K562 (cell line): ENCODE results near the gene SIRT2. TPM values are rescaled to one million over a fixed set of nuclear protein-coding genes. Genes with fewer than 3 reads are reported as not detected.

Experiments used
- ATF4 ChIP-seq: fragments of 450-650 bp; formaldehyde crosslinking; IDR thresholded peaks from 2 replicates; pipeline ENCODE4 v1.4.0; 2022; ENCODE audit warnings: mild to moderate bottlenecking, moderate library complexity
- ATF7 ChIP-seq: fragments of 450-650 bp; IDR thresholded peaks from 2 replicates; pipeline ENCODE4 v1.7.1; 2014; ENCODE audit warnings: mild to moderate bottlenecking, moderate library complexity
- BRCA1 ChIP-seq, 2 experiments: fragments of 450-650 bp in 1 of 2; sonication (generic) in 1 of 2; formaldehyde crosslinking in 1 of 2; IDR thresholded peaks; 2 replicates each; pipeline versions ENCODE4 v1.5.0 to v1.6.1; 2017 to 2020; ENCODE audit warnings: mild to moderate bottlenecking in 1 of 2, missing genetic modification reagents in 1 of 2
- CEBPG ChIP-seq, 3 experiments: fragments of 200-800 bp in 1 of 3; sonication (Bioruptor generic) in 1 of 3; sonication (generic) in 1 of 3; formaldehyde crosslinking in 1 of 3; IDR thresholded peaks in 2 of 3; conservative IDR thresholded peaks in 1 of 3; 2 replicates each; pipeline versions ENCODE4 v1.6.1 to v1.8.0; 2016 to 2022; ENCODE audit warnings: missing compliant biosample characterization in 2 of 3, missing genetic modification characterization in 2 of 3, mild to moderate bottlenecking in 1 of 3, missing genetic modification reagents in 1 of 3
- CHCHD3 ChIP-seq: fragments of 250-450 bp; sonication (Bioruptor Pico); IDR thresholded peaks from 2 replicates; pipeline ENCODE4 v2.1.2; 2022; ENCODE audit warnings: mild to moderate bottlenecking
- ETV6 ChIP-seq, 3 experiments: fragments of 150-350 bp in 1 of 3; sonication (generic) in 1 of 3; formaldehyde crosslinking in 1 of 3; IDR thresholded peaks; 2 replicates each; pipeline versions ENCODE4 v1.6.1 to v1.8.0; 2014 to 2022; ENCODE audit warnings: borderline replicate concordance in 2 of 3, low read depth in 2 of 3, antibody characterized with exemption in 1 of 3, low read length in 1 of 3, mild to moderate bottlenecking in 1 of 3, missing genetic modification reagents in 1 of 3
- EZH2 ChIP-seq: IDR thresholded peaks from 2 replicates; pipeline ENCODE4 v1.6.1; 2012; ENCODE audit warnings: low read depth, mild to moderate bottlenecking, inconsistent platforms, low read length, borderline replicate concordance
- HCFC1 ChIP-seq: IDR thresholded peaks from 2 replicates; pipeline ENCODE4 v1.6.1; 2012; ENCODE audit warnings: low read depth, low read length, improper control_type of control experiment
- HMG20A ChIP-seq: fragments of 450-650 bp; formaldehyde crosslinking; conservative IDR thresholded peaks from 2 replicates; pipeline ENCODE4 v1.4.0; 2020; ENCODE audit warnings: mild to moderate bottlenecking, mixed read lengths
- HNRNPH1 ChIP-seq: fragments of 200-400 bp; formaldehyde crosslinking; optimal IDR thresholded peaks from 2 replicates; pipeline ENCODE3; 2017; ENCODE audit warnings: low read depth, mild to moderate bottlenecking, low read length, moderate library complexity
- MYBL2 ChIP-seq, 2 experiments: fragments of 450-650 bp in 1 of 2; sonication (generic) in 1 of 2; formaldehyde crosslinking in 1 of 2; IDR thresholded peaks; 2 replicates each; pipeline versions ENCODE4 v1.6.1 to v1.8.1; 2017 to 2022; ENCODE audit warnings: borderline replicate concordance in 1 of 2, inconsistent platforms in 1 of 2, low read depth in 1 of 2, mild to moderate bottlenecking in 1 of 2, missing genetic modification reagents in 1 of 2, moderate library complexity in 1 of 2
- MYC ChIP-seq, 2 experiments: fragments of 250-450 bp in 1 of 2; sonication (Bioruptor Pico) in 1 of 2; IDR thresholded peaks; 2 replicates each; pipeline versions ENCODE4 v1.5.1 to v1.6.1; 2012 to 2021; ENCODE audit warnings: low read depth in 2 of 2, borderline replicate concordance in 1 of 2, improper control_type of control experiment in 1 of 2, low read length in 1 of 2, mild to moderate bottlenecking in 1 of 2, moderate library complexity in 1 of 2
- POLR2AphosphoS2 ChIP-seq: IDR thresholded peaks from 2 replicates; pipeline ENCODE4 v1.6.1; 2012; ENCODE audit warnings: low read length, improper control_type of control experiment
- RBM14 ChIP-seq: fragments of 200-400 bp; formaldehyde crosslinking; IDR thresholded peaks from 2 replicates; pipeline ENCODE4 v1.6.1; 2018; ENCODE audit warnings: low read depth, mild to moderate bottlenecking, low read length, moderate library complexity, borderline replicate concordance; ENCODE audit not compliant: insufficient read depth
- SIN3A ChIP-seq, 2 experiments: fragments of 150-350 bp in 1 of 2; IDR thresholded peaks; 2 replicates each; pipeline ENCODE4 v1.6.1; 2011 to 2016; ENCODE audit warnings: borderline replicate concordance in 2 of 2, low read depth in 2 of 2, low read length in 2 of 2, mild to moderate bottlenecking in 2 of 2, moderate library complexity in 2 of 2; ENCODE audit not compliant: control insufficient read depth in 1 of 2
- WHSC1 ChIP-seq: IDR thresholded peaks from one replicate; pipeline ENCODE4 v1.6.1; 2012; ENCODE audit warnings: low read length, control low read depth, inconsistent platforms
- ZBTB17 ChIP-seq: fragments of 450-650 bp; formaldehyde crosslinking; IDR thresholded peaks from 2 replicates; pipeline ENCODE4 v1.4.0; 2020; ENCODE audit warnings: mild to moderate bottlenecking
- ZBTB7A ChIP-seq: IDR thresholded peaks from 2 replicates; pipeline ENCODE4 v1.6.1; 2011; ENCODE audit warnings: low read depth, mild to moderate bottlenecking, low read length, moderate library complexity, borderline replicate concordance; ENCODE audit not compliant: control insufficient read depth
- ZNF23 ChIP-seq: fragments of 250-450 bp; sonication (Bioruptor Pico); IDR thresholded peaks from 2 replicates; pipeline ENCODE4 v1.4.0; 2020; ENCODE audit warnings: mild to moderate bottlenecking
- ZNF232 ChIP-seq: sonication (generic); formaldehyde crosslinking; IDR thresholded peaks from 2 replicates; pipeline ENCODE4 v1.8.0; 2022; ENCODE audit warnings: mild to moderate bottlenecking, missing genetic modification reagents
- ZNF408 ChIP-seq: fragments of 250-450 bp; sonication (Bioruptor Pico); IDR thresholded peaks from 2 replicates; pipeline ENCODE4 v1.4.0; 2020; ENCODE audit warnings: low read depth, mild to moderate bottlenecking, moderate library complexity
- ZNF584 ChIP-seq: fragments of 200-800 bp; sonication (Bioruptor generic); IDR thresholded peaks from 2 replicates; pipeline ENCODE4 v1.6.1; 2016; ENCODE audit warnings: low read depth, mild to moderate bottlenecking, missing genetic modification characterization, missing compliant biosample characterization
- ZNF586 ChIP-seq: fragments of 450-650 bp; formaldehyde crosslinking; conservative IDR thresholded peaks from 2 replicates; pipeline ENCODE4 v1.4.0; 2020; ENCODE audit warnings: mild to moderate bottlenecking, moderate library complexity
- ZNF644 ChIP-seq: fragments of 200-800 bp; sonication (Bioruptor generic); IDR thresholded peaks from 2 replicates; pipeline ENCODE4 v1.6.1; 2016; ENCODE audit warnings: low read depth, missing genetic modification characterization, missing compliant biosample characterization
- polyA plus RNA-seq, 8 experiments: library from polyadenylated mRNA; depleted of rRNA in 4 of 8; stranded (reverse) in 5 of 8; unstranded in 3 of 8; fragments of >200 nt; fragmentation: Nextera tagmentation in 2 of 8; fragmentation: Illumina TruSeq in 1 of 8; extraction: Ambion mirVana in 2 of 8; extraction: Trizol in 1 of 8; gene quantifications; 2 replicates each; pipeline versions ENCODE4 v1.2.1 to v1.2.3, GENCODE V29; 2011 to 2014; ENCODE audit warnings: inconsistent platforms in 1 of 8, missing spikeins in 1 of 8
- total RNA-seq, 7 experiments: library from RNA; depleted of rRNA in 6 of 7; stranded (reverse); fragments of >200 nt in 6 of 7; fragmentation: Illumina TruSeq in 2 of 7; extraction: Trizol in 2 of 7; gene quantifications; 2 replicates each; pipeline versions ENCODE4 v1.2.1 to v1.2.3, GENCODE V29; 2011 to 2021; ENCODE audit warnings: low replicate concordance in 1 of 7
- TF ChIP-seq, protein P1 (sequence below): sonication (generic); formaldehyde crosslinking; IDR thresholded peaks from 2 replicates; pipeline ENCODE4 v1.8.0; 2023; ENCODE audit warnings: mild to moderate bottlenecking, missing genetic modification reagents

Gene SIRT2
- total and polyA plus RNA-seq, 9 of the 15 experiments (the other 6 are each of a cell fraction or from before 2014, with no cell fraction given), result 2.3 to 35.2 (median 22.9) TPM

GRCh38 chr19:38849860-38850435 lies 49.5 kb downstream of the SIRT2 start, which contains the start of gene HNRNPL (continued):
- TF ChIP-seq ETV6 (IDR thresholded peaks at IDR 0.05; ENCODE audit: borderline replicate concordance in 1 of 2, low read depth in 2 of 2, low read length in 1 of 2), result no peak
- 0 out of 2 replicates have a peak, but pooled peaks have one; percentile 50 for TF ChIP-seq ETV6 (CRISPR knock-in tag; IDR thresholded peaks at IDR 0.05; ENCODE audit: borderline replicate concordance)
- TF ChIP-seq MYC (IDR thresholded peaks at IDR 0.05; ENCODE audit: low read depth, low read length), result peak; percentile 45
- TF ChIP-seq MYC (CRISPR knock-in tag; IDR thresholded peaks at IDR 0.05; ENCODE audit: borderline replicate concordance, low read depth), result no peak
- TF ChIP-seq BRCA1 (IDR thresholded peaks at IDR 0.05), result no peak
- no peak for TF ChIP-seq BRCA1 (CRISPR knock-in tag; IDR thresholded peaks at IDR 0.05)
- TF ChIP-seq RBM14, result no peak
- no peak for TF ChIP-seq CEBPG (CRISPR knock-in tag; IDR thresholded peaks at IDR 0.05)
- TF ChIP-seq CEBPG (tag; conservative IDR thresholded peaks at IDR 0.05 in 1 of 2, IDR thresholded peaks at IDR 0.05 in 1 of 2), result no peak
- TF ChIP-seq CHCHD3 (CRISPR knock-in tag), result no peak
- no peak for TF ChIP-seq EZH2
- no peak for TF ChIP-seq HNRNPH1
- no peak for TF ChIP-seq ATF4
- no peak for TF ChIP-seq HMG20A (CRISPR knock-in tag)
- TF ChIP-seq HCFC1, result peak; percentile 59
- TF ChIP-seq ZNF644 (tag), result no peak
- TF ChIP-seq, protein P1, sequence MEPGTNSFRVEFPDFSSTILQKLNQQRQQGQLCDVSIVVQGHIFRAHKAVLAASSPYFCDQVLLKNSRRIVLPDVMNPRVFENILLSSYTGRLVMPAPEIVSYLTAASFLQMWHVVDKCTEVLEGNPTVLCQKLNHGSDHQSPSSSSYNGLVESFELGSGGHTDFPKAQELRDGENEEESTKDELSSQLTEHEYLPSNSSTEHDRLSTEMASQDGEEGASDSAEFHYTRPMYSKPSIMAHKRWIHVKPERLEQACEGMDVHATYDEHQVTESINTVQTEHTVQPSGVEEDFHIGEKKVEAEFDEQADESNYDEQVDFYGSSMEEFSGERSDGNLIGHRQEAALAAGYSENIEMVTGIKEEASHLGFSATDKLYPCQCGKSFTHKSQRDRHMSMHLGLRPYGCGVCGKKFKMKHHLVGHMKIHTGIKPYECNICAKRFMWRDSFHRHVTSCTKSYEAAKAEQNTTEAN (CRISPR knock-in tag), result 0 out of 2 replicates have a peak, but pooled peaks have one; percentile 22
- no peak for TF ChIP-seq ZNF23 (CRISPR knock-in tag)
- no peak for TF ChIP-seq ZNF584
- no peak for TF ChIP-seq ZNF232 (CRISPR knock-in tag)
- TF ChIP-seq MYBL2 (IDR thresholded peaks at IDR 0.05; ENCODE audit: low read depth), result no peak
- no peak for TF ChIP-seq MYBL2 (CRISPR knock-in tag; IDR thresholded peaks at IDR 0.05; ENCODE audit: borderline replicate concordance)
- no peak for TF ChIP-seq ZBTB17 (CRISPR knock-in tag)
- no peak for TF ChIP-seq ZBTB7A
- TF ChIP-seq POLR2AphosphoS2, result peak; percentile 62; the same call in 1 of the 2 replicates
- TF ChIP-seq WHSC1, result no peak
- TF ChIP-seq ATF7, result peak; percentile 88
- no peak for TF ChIP-seq ZNF408 (CRISPR knock-in tag)
- no peak for TF ChIP-seq ZNF586 (CRISPR knock-in tag)
- TF ChIP-seq SIN3A (IDR thresholded peaks at IDR 0.05; ENCODE audit: borderline replicate concordance in 2 of 2, control insufficient read depth in 1 of 2, low read depth in 2 of 2, low read length in 2 of 2), result no peak
